HG03025 (cell line): ENCODE results near the gene DNAJC6.

Experiments
- ATAC-seq: cut with Tn5 transposase; IDR thresholded peaks from one replicate; pipeline ENCODE4 v1.9.1; 2021; ENCODE audit warnings: mild to moderate bottlenecking, moderate library complexity; ENCODE audit not compliant: unreplicated experiment, low FRiP score

Gene DNAJC6

DNA sequence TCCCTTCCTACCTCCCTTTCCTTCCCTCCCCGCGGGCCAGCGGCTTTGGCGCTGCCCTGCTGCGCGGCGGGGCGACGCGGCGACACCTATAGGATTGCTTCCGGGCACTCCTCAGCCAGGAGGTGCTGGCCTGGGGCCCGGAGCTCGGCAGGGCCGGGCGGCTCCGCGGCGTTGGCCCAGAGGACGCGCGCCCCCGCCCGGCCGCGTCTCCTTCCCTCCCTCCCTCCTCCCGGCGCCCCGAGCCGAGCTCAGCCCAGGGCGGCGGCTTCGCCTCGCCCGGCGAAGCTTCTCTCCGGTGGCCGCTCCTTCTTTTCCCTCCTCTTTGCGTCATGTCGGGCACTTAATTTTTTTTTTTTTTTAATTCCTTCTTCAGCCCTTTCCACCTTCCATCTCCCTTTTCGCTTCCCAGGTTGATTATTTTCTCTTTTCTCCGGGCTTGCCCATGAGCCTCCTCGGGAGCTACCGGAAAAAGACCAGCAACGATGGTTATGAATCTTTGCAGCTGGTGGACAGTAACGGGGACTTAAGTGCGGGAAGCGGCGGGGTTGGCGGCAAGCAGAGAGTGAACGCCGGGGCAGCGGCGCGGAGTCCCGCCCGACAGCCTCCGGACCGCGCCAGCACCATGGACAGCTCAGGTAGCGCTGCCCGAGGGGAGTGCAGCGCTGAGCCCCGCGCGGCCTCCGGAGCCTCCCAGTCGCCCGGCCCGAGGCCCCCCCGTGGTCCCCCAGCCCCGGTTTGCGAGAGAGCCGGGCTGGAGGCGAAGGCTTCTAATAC is at the start of gene DNAJC6:
DNAJC6 (plus strand) TSS at position 240 of the 774 bp plus-strand sequence; CDS start at position 443, 203 bp downstream.
- no peak for ATAC-seq

- ATAC-seq: no peak
Measured at GRCh38 chr1:65259816-65260215, 49.5 kb upstream of the DNAJC6 start.

- no peak for ATAC-seq
Measured at GRCh38 chr1:65260851-65261473, 48.4 kb upstream of the DNAJC6 start.

- no peak for ATAC-seq
Measured at GRCh38 chr1:65263286-65263685, 46.1 kb upstream of the DNAJC6 start.

DNA sequence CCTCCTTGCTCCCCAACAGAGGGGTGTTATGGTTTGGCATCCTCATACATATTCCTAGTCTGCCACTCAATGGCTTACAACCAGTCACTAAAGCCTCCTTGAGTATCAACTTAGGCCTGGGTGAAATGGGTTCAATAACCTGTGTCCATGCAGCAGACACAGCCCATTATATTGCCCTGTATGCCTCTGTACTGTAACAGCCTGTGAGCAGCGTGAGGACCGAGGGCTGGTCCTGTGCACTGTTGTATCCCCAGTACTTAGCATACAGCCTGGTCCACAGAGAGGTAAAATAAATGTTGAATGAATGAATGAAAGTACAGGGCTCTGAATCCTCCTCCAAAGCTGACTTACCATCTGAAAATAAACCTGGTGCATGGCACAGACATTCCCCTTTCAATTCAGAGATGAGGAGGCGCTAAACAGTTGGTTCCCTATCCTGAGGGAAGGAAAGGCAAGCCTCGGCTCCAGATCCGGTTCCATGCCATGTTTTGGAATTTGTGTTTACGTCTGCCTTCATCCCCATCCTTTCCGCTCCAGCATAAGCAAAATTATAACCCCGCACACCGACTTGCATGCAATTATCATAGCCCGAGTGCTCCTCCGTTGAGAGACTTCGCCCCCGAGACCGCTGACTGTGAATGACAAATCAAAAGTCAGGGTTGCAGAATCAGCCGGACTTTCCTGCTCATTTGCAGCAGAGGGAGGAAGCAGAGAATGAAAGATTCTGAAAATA is 45.0 kb upstream of the DNAJC6 start:
- no peak for ATAC-seq

DNA sequence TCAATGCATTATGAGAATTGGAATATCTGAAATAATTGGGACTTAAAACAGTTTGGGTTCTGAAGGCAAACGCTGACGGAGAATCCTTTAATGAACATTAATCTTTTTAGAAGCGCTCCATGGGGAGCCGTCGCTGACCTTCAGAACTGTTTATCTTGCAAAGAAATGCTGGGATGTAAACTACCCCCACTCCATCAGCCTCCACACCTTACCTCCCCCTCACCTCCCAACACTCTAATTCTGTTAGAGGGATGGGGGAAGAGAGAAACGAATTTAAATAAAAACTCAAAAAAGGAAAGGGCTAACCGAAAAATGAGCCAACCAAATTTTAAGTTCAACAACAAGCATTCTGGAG is 44.1 kb upstream of the DNAJC6 start:
- ATAC-seq: no peak

- no peak for ATAC-seq
Measured at GRCh38 chr1:65265651-65266351, 43.5 kb upstream of the DNAJC6 start.

- no peak for ATAC-seq
Measured at GRCh38 chr1:65266476-65266875, 42.9 kb upstream of the DNAJC6 start.

DNA sequence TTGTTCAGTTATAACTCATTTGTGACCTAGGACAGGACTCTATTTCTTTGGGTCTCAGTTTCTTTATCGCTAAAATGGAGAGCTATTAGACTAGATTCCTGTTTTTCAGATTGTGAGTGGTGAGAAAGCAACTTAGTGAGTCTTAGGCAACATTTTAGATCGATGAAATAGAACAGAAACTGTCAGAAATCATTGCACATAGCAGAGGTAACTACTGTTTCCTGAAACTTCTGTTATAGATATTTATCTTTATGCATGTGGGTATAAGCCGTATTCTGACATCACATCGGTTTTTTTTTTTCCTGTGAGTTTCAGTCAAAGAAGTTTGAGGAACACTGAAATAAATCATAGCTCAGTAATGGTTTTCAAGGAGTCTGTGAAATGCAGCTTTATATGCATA is 42.1 kb upstream of the DNAJC6 start:
- no peak for ATAC-seq

- ATAC-seq: no peak
Measured at GRCh38 chr1:65267683-65268082, 41.7 kb upstream of the DNAJC6 start.

DNA sequence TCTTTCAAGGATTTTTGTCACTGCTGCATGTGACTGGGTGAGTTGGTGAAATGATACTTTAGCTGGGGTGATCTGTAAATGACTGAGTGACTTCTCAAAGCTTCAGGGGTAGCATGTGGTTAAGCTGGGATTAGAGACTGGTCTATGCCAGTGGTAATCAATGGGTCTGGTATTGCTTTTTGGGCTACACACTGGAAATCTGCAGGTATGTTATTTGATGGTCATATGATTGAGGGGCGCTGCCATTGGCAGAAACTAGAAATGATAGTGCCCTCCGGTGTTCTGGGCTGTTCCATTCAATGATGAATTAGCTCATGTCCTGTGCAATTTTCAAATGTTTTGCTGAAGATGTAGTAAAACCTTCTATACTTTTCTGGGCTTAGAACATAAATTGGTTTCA is 39.7 kb upstream of the DNAJC6 start:
- ATAC-seq: no peak

- ATAC-seq: no peak
Measured at GRCh38 chr1:65276197-65276939, 33.0 kb upstream of the DNAJC6 start.

- ATAC-seq: no peak
Measured at GRCh38 chr1:65277605-65278347, 31.6 kb upstream of the DNAJC6 start.

DNA sequence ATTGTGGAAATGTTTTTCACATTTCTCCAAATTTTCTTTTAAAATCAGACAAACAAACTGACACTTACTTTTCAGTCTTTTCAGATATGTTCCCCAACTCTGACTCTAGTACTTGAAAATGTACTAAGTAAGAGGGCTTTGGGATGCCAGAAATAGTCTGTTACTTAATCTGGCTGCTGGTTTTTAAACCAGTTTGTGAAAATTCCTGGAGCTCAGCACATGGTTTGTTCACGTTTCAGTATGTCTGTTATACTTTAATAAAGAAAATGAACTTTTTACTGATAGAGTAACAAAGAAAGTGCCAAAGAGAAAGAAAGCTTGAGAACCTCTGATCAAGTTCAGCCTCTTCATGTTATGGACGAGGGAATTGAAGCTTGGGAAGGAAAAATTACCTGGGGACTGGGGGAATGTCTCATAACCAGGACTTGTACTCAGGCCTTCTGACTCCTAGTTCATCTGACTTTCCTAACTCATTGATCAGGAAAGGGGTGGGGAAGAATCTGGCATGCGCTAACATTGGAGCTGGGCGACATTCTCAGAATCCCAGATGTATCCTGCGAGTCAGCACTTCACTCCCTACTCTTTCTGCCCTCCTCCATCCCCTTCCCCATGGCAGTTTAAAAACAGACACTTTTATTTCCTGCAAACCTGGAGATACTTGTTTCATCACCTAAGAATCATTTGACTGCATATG is 30.8 kb upstream of the DNAJC6 start:
- ATAC-seq: no peak

DNA sequence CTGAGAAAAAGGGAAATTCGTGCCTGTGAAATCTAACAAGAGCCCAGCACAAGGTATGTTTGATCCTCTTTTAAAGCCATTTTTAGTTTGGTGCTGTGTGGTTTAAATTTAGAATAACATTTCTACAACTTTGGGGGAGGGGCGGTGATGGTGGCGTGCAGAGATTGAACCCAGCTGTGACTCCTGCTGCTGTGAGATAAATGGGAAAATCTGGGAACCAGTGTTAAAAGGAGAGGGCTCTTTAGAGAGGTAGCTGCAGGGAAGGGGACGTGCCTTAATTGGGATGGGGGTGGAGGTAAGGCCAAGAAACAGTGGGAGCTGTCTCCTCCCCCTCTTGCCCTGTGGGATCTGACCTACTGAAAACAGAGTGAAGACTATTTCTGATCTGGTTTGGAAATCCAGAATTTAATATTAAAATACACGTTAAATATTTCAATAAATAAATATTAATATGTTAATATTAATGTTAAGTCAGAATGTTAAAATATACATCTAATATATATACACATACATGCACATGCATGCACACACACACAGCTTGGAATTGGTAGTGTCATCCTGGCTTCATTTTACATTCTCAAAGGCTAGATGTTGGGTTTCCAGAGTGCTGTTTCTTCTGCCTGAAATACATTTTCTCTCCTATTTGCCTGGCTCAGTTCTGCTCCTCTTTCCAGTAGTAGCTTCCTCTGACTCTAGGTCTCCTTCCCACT is 30.1 kb upstream of the DNAJC6 start:
- no peak for ATAC-seq

GRCh38 chr1:65281846-65282245 is 27.5 kb upstream of the DNAJC6 start:
- no peak for ATAC-seq

DNA sequence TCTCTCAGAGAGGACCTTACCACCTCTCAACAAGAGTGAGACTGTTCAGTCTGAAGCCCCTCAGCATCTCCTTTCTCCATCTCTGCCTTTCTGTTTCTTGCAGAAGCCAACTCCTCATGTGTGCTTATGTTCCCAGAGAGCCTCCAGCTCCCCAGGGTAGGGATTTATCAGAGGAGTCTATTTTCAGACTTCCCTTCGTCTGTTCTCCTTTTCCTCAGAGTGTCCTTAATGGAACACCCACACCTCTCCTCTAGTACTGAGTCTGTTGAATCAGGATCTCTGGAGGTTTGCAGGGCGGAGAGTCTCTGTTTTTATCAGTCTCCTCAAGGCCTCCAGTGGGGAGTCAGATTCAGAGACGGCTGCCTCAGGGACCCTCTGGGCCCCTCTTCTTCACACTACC is 25.1 kb upstream of the DNAJC6 start:
- ATAC-seq: no peak

GRCh38 chr1:65289449-65289848 is 19.9 kb upstream of the DNAJC6 start:
- ATAC-seq: no peak
